Amygdala (tissue), 56 donors: ENCODE results near the gene MAP7D2.
"Not testable (repeated sequence)": the region's sequence is repeated elsewhere in the genome, so short reads cannot be mapped to it uniquely, and the experiment has no call there.

Experiments used
- DNase-seq, 56 donors: peaks; one replicate each; lab custom pipeline; 2025; lab: John Stamatoyannopoulos, UW

The MAP7D2 gene

DNA sequence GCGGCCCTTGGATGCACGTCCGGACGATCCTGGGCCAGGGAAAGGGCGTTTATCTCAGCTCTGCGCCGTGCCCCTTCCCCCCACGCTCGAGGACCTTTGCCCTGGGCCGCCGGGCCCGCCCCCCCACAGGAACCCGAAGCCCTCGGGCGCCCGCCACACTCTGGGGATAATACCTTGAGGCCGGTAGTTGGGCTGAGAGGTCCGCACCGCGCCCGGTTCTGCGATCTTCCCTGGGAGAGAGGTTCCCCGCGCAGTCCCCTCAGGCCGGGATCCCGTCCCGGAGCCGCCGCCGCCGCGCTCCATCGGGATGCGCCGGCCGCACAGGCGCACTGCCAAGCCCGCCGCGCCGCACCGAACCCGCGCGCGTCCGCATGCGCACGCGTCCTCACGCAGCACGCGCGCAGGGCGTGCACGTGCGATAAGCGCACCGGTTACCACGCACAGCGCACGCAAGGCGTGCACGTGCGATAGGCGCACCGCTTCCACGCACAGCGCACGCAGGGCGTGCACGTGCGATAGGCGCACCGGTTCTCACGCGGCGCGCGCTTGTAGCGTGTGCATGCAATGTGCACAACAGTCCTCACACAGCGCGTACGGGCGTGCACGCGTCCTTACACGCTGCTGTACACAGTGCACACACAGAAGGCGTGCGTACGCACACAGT lies at the start of gene MAP7D2:
MAP7D2 (minus strand) TSS at position 331 of the 664 bp plus-strand sequence; CDS start at position 303, 28 bp downstream.
- DNase-seq = peak in 16 of 56 donors; percentile 0 to 39 (median 8)

DNA sequence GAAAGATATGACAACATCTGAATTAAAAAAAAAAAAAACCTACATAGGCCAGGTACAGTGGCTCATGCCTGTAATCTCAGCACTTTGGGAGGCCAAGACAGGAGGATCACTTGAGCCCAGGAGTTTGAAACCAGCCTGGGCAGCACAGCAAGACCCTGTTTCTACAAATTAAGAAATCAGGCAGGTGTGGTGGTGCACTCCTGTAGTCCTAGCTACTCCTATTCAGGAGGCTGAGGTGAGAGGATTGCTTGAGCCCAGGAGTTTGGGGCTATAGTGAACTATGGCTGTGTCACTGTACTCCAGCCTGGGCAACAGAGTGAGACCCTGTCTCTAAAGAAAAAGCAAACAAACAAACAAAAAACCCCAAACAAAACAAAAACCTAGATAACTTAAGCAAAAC lies 45.8 kb upstream of the MAP7D2 start:
- not testable (repeated sequence) for DNase-seq

DNA sequence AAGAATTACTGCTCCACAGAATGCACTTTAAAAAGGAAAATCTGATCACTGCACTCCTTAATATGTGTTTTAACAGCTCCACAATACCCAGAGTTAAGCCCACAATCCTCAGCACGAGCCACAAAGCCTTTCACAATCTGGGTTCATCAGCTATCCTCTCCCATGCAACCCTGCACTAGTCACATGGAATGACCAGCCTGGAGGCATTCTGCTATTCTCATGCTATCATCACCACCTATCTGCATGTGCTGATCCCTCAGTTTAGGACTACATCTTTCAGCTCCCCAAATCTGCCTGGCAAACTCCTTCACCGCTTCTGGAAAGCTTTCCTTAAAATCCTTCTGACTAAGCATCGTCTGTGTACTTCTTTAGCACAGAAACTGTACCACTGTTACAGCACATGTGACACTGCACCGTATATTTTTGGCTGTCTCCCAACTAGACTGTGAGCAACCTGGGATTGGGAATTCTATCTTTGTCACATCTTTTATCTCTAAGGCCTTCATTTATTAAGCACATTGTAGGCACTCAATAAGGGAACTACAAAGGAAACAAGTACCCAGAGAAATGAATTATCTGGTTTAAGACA lies 43.2 kb upstream of the MAP7D2 start:
- peak in 5 of 56 donors; percentile 0 to 4 (median 0) for DNase-seq

DNA sequence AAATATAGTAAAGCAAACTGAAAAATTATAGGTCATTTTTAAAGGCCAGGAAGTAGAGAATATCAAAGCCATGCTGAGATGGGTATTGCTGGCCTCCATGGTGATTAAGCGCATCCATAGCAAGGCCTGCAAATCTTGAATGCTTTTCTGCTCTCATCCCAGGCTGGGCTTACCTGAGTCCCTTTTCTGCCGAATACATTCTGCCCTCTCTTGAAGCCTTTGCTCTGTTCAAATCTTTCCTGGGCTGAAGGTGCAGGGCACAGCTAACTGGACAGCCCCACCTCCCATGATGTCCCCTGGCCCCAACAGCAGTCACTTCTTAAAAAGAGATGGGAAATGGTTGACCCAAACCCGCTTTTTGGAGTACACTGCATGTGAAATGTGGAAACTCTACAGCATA lies 35.0 kb upstream of the MAP7D2 start:
- DNase-seq = no peak

DNA sequence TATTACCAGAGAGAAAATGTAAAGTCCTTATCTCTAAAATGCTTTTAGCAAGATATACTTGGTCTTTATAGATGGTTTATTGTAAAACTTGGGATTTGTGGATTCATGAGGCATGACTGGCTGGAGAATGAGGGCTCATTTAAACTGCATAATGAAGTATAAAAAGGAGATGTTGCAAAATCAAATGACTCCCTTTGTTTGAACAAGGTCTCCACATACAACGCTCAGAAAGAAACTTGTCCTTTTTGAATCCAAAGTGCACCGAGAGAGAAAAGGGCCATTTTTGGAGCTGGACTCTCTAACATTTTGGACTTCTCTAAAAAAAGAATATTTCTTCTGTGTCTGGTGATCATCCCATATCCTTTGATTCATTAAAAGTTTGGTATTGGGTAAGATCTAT lies 32.6 kb upstream of the MAP7D2 start:
- no peak for DNase-seq

DNA sequence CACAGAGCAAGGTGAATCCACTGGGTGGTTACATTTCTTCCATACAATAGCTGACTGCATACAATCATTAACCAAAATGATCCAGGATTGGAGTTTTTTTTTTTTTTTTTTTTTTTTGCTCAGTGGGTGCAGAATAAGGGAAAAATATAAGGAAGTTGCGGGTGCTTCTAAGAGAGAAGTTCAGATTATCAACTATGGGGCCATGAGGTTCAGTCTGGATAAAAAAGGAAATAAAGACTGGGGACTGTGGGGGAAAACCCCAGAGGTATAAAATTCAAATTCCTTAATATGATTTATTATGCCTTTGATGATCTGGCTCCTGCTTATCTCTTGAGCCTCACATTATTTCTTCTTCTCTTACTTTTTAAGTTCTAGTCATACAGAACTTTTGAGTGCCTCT lies 30.9 kb upstream of the MAP7D2 start:
- no peak for DNase-seq

DNA sequence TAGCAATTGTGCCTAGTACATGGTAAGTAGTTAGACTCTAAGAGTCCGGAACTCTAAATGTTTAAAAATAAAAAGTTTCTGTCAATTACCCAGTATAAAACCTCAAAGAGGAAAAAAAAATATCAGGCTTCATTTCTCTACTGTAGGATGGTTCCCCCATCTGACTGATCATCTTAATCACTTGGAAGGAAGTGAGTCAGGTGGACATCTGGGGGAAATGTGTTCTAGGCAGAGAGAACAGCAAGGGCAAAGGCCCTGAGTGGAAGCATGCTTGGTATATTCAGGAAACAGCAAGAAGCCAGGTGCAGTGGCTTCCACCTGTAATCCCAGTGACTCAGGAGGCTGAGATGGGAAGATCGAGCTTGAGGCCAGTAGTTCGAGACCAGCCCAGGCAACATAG lies 27.8 kb upstream of the MAP7D2 start:
- DNase-seq = no peak

DNA sequence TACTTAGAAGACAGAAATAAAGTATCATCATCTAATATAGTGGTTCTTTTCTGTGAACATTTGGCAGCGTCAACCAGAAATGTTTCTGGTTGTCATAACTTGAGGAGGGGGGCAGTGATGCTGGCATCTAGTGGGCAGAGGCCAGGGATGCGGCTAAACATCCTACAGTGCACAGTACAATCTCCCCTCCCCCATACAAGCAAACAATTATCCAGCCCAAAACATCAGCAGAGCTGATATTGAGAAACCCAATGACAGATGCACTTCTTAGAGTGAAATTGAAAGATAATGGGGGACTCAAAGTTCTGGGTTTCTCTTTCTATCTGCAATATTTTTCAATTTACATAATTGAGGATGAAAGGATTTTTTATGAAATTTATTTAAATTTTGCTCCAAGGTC lies 26.9 kb upstream of the MAP7D2 start:
- no peak for DNase-seq

DNA sequence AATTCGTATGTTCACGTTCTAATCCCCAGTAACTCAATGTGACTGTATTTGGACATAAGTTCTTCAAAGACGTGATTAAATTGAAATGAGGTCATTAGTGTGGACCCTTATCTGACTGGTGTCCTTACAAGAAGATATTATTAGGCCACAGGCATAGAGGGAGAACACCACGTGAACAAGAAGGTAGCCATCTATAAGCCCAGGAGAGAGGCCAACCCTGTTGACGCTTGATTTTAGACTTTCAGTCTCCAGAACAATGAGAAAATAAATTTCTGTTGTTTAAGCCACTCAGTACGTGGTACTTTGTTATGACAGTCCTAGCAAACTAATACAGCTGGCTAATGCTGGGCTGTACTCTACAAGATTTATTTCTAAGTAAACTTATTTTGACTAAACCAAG lies 26.4 kb upstream of the MAP7D2 start:
- DNase-seq = no peak

DNA sequence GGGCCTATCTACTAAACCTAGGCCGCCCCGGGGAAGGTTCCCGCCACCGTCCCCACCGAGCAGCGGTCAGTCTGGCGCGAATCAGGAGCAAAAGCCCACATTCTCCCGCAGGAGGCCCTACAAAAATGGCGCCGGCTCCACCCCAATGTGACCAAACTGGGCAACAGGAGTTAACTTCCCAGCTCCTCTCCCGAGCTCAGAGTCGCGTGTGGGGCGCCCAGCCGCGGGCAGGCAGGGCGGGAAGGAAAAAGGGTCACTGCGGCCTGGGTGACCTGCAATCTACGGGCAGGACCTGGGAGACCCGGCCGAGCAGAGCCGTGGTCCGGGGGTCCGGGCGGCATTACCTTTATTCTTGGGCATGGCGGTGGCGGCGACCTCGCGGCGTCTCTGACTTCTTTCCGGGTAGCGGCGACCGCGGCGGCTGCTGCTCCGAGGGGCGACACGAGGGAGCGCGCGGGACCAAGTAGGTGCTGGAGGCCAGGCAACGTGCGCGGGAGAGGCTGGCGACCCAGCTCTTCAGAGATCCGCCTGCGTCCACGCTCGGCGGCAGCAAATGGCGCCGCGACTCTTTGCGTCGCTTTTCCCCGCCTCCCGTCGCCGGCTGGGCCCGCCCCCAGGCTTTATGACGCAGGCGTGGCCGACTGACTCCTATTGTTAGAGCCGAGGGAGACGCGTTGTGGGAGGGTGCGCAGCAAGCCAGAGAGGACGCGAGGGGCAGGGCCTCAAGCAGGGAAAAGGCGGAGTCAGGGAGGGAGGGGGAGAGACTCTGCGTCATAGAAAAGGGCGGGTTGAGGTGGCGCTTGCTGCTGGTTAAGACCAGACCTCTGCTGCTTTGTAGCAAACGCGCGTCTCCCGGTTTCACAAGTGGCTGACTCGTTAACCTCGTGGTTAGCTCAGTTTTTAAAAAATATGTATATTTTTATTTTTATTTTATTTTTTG lies 24.8 kb upstream of the MAP7D2 start, which contains the start of gene EIF1AX:
EIF1AX (minus strand) TSS at position 558 of the 940 bp plus-strand sequence; CDS start at position 360, 198 bp downstream.
- DNase-seq = peak; percentile 2 to 99 (median 94)

DNA sequence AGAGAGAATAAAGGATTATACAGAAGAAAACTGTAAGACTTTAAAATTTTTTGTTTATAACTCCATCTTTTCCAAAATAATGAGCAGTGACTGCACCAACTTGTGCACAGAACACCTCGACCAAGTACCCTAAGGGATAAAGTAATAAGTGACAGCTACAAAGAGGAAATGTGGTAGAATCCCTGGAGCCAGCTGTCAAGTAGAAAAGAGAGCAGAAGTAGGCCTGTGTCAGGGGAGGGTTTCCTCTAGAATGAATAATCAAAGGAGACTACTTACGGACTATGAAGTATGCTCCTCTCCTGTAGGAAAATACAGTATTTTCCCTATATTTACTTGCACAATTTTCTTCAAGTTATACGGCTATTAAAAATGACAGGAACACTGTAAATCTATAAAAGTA lies 23.7 kb upstream of the MAP7D2 start:
- no peak for DNase-seq

DNA sequence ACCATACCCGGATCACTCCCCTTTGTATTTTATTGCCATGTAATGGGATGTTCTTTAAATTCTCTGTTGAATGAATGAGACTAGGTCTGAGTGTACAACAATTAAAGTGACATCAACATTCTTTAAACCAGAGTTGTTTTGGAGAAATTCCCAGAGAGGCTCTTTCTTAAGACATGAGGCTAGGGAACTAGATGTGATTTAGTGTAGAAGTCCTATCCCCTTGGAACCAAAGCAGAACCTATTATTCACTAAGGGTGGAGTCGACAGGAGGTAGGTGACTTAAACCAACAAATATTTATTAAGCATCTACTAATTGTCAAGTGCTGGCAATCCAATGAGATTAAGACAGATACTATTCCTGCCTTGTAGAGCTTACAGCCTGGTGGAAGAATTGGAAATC lies 23.3 kb upstream of the MAP7D2 start:
- DNase-seq = no peak

DNA sequence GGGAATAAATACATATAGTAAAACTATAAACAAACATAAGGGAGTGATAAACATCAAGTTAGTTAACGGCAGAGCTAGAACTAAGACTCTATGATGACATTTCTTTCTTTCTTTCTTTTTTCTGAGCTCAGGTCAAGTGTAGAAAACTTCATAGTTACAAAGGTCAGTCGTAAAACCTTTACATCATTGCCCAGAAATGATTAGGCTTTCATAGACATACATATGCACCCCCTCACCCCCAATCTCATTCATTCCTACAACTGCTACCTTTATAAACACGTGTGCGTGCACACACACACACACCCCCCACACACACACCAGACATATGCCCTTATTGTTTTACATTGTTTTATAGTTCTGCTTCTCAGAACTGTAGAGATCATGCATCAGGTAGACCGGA lies 19.2 kb upstream of the MAP7D2 start:
- DNase-seq = no peak

DNA sequence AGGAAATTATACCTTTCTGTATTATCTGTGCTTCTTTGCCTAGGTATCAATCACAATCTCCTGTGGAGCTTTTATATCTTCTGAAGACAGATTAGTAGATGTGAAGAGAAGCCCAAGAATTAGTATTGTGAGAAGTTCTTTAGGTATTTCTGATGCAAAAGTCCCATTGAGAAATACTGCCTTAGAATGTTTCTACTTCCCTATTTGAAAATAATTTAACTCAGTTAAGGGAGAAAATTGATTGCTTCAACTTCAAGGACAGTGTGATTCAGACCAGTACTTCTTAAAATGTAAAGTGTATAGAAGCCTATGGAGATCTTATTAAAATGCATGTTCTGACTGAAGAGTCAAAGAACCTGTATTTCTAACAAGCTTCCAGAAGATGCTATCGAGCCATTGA lies 16.0 kb upstream of the MAP7D2 start:
- DNase-seq = no peak

DNA sequence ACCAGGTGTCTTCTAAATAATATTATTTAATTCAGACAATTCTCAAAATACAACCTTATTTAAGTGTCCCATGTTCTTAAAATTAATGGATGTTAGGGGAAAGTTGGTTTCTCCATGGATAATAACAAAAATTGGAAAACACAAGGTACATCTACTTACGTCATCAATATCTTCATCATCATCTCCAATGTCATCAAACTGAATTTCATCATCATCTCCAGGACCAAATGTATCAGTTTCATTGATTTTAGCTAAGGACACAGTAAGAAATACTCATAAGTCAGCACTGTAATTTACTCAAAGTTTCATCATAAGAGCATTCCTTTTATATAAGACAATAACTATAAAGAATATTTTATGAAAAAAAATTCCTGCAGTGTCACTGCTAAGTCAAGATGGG lies 13.7 kb upstream of the MAP7D2 start:
- DNase-seq = no peak

DNA sequence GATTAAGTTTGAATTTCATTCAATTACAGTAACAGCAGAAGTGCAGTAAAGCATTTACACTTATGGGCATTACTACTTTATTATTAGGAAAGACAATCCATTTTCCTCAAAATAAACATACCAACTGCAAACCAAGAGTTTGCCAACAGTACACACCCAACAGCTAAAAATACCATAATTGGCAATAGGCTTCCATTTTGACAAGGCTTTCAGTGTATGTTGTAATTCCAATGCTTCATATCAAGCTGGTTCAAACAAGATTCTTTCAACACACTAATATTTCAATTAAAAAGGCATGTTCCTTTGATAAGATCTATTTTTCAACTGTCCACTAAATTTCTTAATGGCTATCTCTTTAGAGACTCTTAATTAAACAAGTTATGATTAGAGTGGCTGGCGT lies 12.8 kb upstream of the MAP7D2 start:
- no peak for DNase-seq

DNA sequence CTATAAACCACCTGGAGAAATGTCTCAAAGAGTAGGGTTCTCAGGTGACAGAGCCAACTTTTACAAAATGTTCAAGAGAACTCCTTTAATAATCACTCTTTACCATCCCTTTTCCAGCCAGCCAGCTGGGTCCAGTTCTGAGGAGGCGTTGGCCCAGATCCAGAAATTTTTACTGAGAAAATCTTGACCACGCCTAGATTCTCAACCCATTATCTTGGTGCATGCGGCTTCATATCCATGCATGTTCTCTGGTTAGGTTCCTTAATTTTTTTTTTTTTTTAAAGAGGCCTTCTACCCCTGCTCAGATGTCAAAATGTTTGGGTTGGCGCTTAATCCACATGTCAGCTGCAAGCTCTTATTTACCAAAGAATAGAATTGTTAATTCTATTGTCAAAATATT lies 12.0 kb upstream of the MAP7D2 start:
- DNase-seq = no peak

DNA sequence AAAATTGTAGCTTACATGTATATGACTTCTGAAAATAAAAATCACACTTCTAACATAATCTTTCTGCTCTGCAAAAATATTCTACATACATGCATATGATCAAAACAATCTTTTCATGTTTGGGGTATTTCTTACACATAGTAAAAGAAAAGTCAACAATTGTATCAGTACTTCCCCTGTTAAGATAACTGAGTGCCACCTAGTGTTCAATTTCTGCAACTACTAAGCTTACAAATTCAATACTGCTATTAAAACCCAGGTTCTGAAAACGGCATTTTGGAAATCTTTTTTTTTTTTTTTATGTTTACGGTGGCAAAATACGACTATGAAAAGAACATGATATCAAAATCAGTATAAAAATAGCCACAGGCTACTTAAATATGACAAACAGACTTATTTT lies 10.7 kb upstream of the MAP7D2 start:
- DNase-seq = not testable (repeated sequence)

DNA sequence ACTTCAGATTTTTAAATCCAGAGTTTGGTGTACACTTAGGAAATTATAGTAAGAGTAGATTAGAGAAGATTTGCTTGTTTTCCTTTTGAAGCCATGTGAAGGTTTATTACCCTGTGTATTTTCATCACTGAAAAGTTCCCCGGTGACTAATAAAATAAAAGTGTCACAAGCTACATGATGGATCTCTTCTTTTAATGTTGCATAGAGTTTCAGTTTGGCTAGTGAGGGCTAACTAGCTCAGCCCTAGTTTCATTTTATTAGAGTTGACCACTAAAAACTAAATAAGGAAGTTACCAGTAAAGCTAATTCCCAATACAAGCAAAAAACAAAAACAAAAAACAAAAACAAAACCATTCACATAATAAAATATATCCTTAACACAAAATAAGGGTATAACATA lies 10.1 kb upstream of the MAP7D2 start:
- not testable (repeated sequence) for DNase-seq

DNA sequence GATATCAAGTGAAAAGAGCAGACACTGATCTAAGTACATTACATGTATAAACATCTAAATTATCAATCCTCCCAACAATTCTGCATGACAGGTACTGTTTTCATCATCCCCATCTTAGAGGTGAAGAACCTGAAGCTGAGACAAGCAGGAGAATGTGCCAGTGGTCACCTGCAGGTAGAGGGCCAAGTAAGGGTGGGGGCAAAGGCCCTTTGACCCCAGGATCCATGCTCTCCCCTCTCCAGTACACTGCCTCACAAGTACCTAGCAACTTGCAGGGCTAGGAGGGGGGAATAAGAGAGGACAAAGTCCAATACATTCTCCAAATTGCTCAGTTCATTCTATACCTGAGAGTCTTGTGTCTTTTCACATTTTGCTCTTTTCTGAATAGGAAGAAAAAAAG lies 8.3 kb upstream of the MAP7D2 start:
- DNase-seq = no peak

DNA sequence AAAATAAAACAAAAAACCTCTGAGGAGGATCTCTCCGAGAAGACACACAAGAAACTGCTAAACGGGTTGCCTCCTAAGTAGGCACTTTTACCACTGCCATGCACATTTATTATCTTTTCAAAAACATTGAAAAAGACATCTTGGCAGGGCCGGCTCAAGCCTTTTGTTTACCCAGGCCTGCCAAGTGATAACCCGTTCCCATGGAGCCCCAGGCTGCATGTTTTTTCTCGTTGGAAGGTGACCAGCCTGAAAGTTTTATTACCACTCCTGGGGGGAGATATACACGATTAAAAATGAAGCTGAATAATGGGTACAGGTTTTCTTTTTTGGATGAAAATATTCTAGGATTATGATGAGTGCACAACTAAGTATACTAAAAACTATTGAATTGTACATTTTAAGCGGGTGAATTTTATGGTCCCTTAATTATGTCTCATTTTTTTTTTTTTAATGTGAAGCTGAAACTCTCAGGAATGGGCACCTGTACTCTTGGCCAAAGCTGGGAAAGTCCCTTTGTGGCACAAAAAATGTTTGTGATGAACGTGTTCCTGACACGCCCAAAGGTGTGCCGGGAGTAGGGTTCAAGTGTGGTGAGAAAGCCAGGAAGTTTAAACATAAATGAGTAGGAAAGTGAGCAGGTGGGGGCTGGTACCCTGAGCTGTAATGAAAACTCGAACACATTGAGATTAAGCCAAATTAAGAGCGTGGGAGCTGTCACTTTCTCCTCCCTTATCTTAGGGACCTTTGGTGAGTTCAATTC lies 1.5 kb upstream of the MAP7D2 start:
- no peak for DNase-seq
